NCI-H1417 (cell line): Measurements from ENCODE around the gene EPC1.

Experiments used
- DNase-seq, 3 experiments: peaks; one replicate each; lab custom pipeline; 2025; lab: John Stamatoyannopoulos, UW

Gene EPC1

GRCh38 chr10:32337350-32337749, 9.6 kb downstream of the EPC1 start:
- DNase-seq = no peak

- DNase-seq = no peak
Measured at GRCh38 chr10:32333849-32334248, 13.1 kb downstream of the EPC1 start.

- no peak for DNase-seq
Measured at GRCh38 chr10:32332299-32332750, 14.6 kb downstream of the EPC1 start.

GRCh38 chr10:32331606-32332005, 15.4 kb downstream of the EPC1 start:
- no peak for DNase-seq

- DNase-seq = no peak
Measured at GRCh38 chr10:32330214-32330613, 16.7 kb downstream of the EPC1 start.

GRCh38 chr10:32329061-32329460, 17.9 kb downstream of the EPC1 start:
- DNase-seq = no peak

- no peak for DNase-seq
Measured at GRCh38 chr10:32328499-32328898, 18.5 kb downstream of the EPC1 start.

GRCh38 chr10:32327364-32327691, 19.6 kb downstream of the EPC1 start:
- DNase-seq = no peak

- DNase-seq = no peak
Measured at GRCh38 chr10:32326680-32327363, 20.1 kb downstream of the EPC1 start.

GRCh38 chr10:32326119-32326518, 20.8 kb downstream of the EPC1 start:
- no peak for DNase-seq

- no peak for DNase-seq
Measured at GRCh38 chr10:32323051-32323450, 23.9 kb downstream of the EPC1 start.

- no peak for DNase-seq
Measured at GRCh38 chr10:32321016-32321631, 25.8 kb downstream of the EPC1 start.

GRCh38 chr10:32318476-32318896, 28.5 kb downstream of the EPC1 start:
- DNase-seq = no peak

GRCh38 chr10:32317795-32318357, 29.1 kb downstream of the EPC1 start:
- no peak for DNase-seq

- DNase-seq = no peak
Measured at GRCh38 chr10:32315424-32315823, 31.5 kb downstream of the EPC1 start.

- DNase-seq = no peak
Measured at GRCh38 chr10:32314588-32314987, 32.4 kb downstream of the EPC1 start.

- no peak for DNase-seq
Measured at GRCh38 chr10:32308027-32308603, 38.8 kb downstream of the EPC1 start.

GRCh38 chr10:32307609-32308008, 39.3 kb downstream of the EPC1 start:
- DNase-seq = no peak

- no peak for DNase-seq
Measured at GRCh38 chr10:32299354-32299980, 47.5 kb downstream of the EPC1 start.

- DNase-seq = no peak
Measured at GRCh38 chr10:32298075-32298812, 48.7 kb downstream of the EPC1 start.

GRCh38 chr10:32295027-32295426, 51.9 kb downstream of the EPC1 start:
- DNase-seq = no peak

GRCh38 chr10:32293581-32293980, 53.4 kb downstream of the EPC1 start:
- DNase-seq = no peak
